ENCODE data around the gene RPL22L1.
"Not testable (repeated sequence)": the region's sequence is repeated elsewhere in the genome, so short reads cannot be mapped to it uniquely, and the experiment has no call there.

The RPL22L1 gene

GRCh38 chr3:170840291-170840859 is 29.6 kb downstream of the RPL22L1 start:
- DNase-seq (ENCODE audit: low read depth, low spot score), result no peak

DNA sequence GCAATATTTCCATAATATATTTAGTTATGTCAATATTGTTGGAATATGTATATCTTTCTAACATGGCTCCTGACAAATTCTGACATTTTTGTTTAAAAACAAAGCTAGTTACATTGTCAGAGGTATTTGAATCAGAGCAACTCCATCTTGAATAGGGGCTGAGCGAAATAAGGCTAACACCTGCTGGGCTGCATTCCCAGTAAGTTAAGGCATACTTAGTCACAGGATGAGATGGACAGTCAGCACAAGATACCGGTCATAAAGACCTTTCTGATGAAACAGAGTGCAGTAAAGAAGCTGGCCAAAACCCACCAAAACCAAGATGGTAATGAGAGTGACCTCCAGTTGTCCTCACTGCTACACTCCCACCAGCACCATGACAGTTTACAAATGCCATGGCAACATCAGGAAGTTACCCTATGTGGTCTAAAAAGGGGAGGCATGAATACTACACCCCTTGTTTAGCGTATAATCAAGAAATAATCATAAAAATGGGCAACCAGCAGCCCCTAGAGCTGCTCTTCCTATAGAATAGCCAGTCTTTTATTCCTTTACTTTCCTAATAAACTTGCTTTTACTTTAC is 30.4 kb downstream of the RPL22L1 start:
- no peak for DNase-seq (ENCODE audit: low read depth, low spot score)
- H3K4me3 ChIP-seq (ENCODE audit: low read length), result no peak overlapping the region

More at GRCh38 chr3:170840291-170840859, 29.6 kb downstream of the RPL22L1 start:
- no peak overlapping the region for H3K4me3 ChIP-seq (ENCODE audit: low read length)

- H3K4me3 ChIP-seq (ENCODE audit: low read length), result no peak overlapping the region
- DNase-seq (ENCODE audit: low read depth, low spot score), result no peak
These were observed 33.5 kb downstream of the RPL22L1 start for GRCh38 chr3:170836491-170836890.

- H3K4me3 ChIP-seq (ENCODE audit: low read length), result no peak overlapping the region
- no peak for DNase-seq (ENCODE audit: low read depth, low spot score)
These were observed 34.7 kb downstream of the RPL22L1 start for GRCh38 chr3:170835336-170835735.

DNA sequence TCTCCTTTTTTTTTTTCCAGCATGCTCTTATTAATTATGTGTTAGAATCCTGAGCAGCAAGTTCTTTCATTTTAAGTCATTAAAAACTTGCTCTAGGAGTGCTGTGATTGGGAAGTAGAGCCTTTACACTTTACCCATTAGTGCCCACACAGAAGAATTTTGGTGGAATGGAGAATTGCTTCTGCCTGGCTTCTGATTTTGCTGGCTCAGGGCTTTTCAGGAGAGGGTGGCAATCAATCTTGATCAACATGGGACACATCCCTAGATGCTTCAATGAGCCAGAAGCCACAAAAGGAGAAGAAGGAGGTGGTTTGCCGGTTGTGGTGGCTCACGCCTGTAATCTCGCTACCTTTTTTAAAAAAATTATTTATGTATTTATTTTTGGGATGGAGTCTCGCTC is 39.4 kb downstream of the RPL22L1 start:
- no peak for DNase-seq (ENCODE audit: low read depth, low spot score)
- H3K4me3 ChIP-seq (ENCODE audit: low read length), result no peak overlapping the region

DNA sequence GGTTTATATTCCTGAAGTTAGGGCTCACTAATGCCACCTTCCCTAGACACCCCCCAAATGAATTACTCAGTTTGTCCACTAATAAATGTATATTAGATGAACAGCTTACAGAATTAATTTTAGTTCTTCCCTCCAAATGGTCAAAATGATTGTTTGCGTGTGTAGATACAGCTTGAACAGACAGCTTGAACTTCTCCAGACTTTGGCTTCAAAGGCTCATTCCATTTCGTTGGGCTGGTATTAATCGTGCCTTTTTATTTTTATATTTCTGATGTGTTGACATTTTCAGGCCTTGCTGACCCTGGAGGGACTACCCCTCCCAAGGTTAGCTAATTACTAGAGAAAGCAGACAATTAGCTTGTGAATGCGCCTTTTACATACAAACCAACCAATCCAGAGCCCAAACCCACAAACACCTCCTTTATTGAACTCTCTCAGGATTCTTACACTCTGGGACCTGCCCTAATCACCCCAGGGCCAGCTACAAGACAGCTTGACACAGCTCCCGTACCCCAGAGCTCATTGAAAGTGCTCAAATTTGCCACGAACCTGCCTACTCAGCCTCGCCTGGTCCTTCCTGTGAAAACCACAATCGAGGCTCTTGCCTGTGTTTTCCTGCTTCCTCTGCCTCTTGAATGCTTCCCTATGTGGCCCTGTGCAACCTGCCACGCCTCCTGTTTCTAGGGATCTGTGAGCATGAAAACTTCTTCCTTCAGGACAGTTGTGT is 40.3 kb downstream of the RPL22L1 start:
- DNase-seq (ENCODE audit: low read depth, low spot score), result no peak
- H3K4me3 ChIP-seq (ENCODE audit: low read length), result no peak overlapping the region

DNA sequence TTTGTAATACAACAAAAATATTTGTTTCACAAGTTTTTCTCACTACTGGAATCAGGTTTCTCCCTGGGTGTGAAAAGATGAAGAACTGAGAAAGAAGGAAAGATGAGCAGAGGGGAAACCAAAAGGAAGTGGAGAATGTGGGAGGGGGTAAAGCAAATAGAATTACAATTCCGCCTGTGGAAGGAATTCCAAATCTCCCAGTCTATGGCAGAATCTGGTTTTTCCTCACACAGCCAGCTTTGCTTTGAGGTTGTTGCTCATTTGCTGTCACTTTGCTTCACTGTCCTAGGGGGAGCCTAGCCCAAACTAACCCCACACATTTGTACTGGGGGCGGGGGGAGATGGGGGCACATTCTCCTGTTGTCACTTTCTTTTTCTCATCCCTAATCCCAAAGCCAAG is 43.9 kb downstream of the RPL22L1 start:
- DNase-seq (ENCODE audit: low read depth, low spot score), result no peak
- H3K4me3 ChIP-seq (ENCODE audit: low read length), result no peak overlapping the region

DNA sequence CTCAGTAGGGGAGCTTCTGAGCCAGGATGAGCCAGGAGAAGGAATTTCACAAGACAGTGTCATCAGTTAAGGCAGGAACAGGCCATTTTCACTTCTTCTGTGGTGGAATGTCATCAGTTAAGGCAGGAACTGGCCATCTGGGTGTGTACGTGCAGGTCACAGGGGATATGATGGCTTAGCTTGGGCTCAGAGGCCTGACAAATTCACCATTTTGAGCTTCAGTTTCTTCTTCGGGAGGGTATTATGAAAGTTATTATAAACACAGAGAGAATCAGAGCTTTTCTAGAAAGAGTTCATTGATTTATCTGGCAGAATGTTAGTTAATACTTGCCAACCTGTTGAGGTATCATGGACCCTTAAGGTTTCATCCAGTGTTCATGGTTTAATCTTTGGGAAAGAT is 46.4 kb downstream of the RPL22L1 start:
- DNase-seq (ENCODE audit: low read depth, low spot score); H3K4me3 ChIP-seq (ENCODE audit: low read length): not testable (repeated sequence)

DNA sequence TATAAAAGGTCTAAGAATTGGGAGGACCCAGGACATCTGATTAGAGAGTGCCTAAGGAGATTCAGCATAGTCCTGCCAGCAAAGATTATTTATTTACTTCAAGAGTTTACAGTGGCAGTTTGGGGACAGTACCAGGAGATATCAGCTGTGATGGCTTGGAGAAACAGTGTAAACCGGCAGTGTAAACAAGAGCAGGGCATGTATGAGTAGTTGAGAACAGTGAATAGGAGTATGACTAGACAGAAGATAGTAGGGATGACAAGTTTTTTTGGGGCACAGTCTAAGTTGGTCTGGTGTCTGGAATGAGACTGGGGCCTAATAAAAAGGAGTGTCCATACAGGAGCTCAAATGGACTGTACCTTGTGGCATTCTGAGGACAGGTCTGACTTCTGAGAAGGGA is 51.7 kb downstream of the RPL22L1 start:
- not testable (repeated sequence) for H3K4me3 ChIP-seq (ENCODE audit: low read length); DNase-seq (ENCODE audit: low read depth, low spot score)

DNA sequence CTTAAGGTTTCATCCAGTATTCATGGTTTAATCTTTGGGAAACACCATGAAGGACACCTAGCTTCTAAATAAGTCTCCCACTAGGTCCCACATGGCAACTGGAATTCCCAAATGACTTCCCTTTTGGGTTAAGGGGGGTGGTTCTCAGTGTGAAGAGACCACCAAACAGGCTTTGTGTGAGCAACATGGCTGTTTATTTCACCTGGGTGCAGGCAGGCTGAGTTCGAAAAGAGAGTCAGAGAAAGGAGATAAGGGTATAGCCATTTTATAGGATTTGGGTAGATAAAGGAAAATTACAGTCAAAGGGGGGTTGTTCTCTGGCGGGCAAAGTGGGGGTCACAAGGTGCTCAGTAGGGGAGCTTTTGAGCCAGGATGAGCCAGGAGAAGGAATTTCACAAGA is 52.5 kb downstream of the RPL22L1 start:
- DNase-seq (ENCODE audit: low read depth, low spot score); H3K4me3 ChIP-seq (ENCODE audit: low read length): not testable (repeated sequence)

- H3K4me3 ChIP-seq (ENCODE audit: low read length), result no peak overlapping the region
- no peak for DNase-seq (ENCODE audit: low read depth, low spot score)
These were observed 53.2 kb downstream of the RPL22L1 start for GRCh38 chr3:170816841-170817240.

- no peak for DNase-seq (ENCODE audit: low read depth, low spot score)
- no peak overlapping the region for H3K4me3 ChIP-seq (ENCODE audit: low read length)
These were observed 53.7 kb downstream of the RPL22L1 start for GRCh38 chr3:170816341-170816740.

DNA sequence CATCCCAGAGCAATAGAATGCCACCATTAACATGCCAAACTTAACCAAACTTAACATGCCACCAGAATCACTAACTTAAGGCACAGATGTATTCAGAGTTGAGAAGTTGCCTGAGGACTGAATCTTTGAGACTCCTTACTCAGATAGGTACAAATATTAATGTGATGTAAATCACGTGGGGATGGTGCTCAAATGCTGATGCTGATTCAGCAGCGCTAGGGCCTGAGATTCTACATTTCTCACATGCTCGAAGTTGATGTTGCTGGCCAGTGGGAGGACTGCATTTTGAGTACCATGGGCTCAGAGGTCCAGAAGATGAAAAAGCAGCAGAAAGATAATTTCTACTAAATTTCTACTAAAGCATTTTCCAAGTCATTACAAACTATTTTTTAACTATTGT is 54.1 kb downstream of the RPL22L1 start:
- DNase-seq (ENCODE audit: low read depth, low spot score), result no peak
- no peak overlapping the region for H3K4me3 ChIP-seq (ENCODE audit: low read length)

DNA sequence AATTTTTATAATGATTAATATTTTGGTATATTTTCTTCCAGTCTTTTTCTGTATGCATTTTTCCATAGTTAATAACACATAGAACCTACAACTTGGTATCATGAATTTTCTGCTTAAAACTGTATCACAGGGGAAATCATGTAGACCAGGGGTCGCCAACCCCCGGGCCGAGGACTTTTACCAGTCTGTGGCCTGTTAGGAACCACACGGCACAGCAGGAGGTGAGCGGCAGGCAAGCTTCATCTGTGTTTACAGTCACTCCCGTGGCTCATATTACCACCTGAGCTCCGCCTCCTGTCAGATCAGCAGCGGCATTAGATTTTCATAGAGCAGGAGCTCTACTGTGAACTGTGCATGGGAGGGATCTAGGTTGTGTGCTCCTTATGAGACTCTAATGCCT is 54.7 kb downstream of the RPL22L1 start:
- DNase-seq (ENCODE audit: low read depth, low spot score), result peak; percentile 9
- H3K4me3 ChIP-seq (ENCODE audit: low read length), result no peak overlapping the region
